IPS DF 4.7 (cell line): ENCODE results near the gene POU6F2.
"Not testable (repeated sequence)": the region's sequence is repeated elsewhere in the genome, so short reads cannot be mapped to it uniquely, and the experiment has no call there.

Experiments used
- DNase-seq: peaks from one replicate; pipeline ENCODE4 v3.0.0-alpha.2; 2013; ENCODE audit warnings: low spot score; ENCODE audit errors: extremely low read depth

Gene POU6F2

GRCh38 chr7:39001595-39001994 is 23.9 kb downstream of the POU6F2 start:
- no peak for DNase-seq

GRCh38 chr7:39002755-39003154 is 25.0 kb downstream of the POU6F2 start:
- no peak for DNase-seq

GRCh38 chr7:39005036-39005435 is 27.3 kb downstream of the POU6F2 start:
- no peak for DNase-seq

- DNase-seq: no peak
Measured at GRCh38 chr7:39005461-39005860, 27.8 kb downstream of the POU6F2 start.

GRCh38 chr7:39013049-39013939 is 35.6 kb downstream of the POU6F2 start:
- not testable (repeated sequence) for DNase-seq

- DNase-seq: no peak
Measured at GRCh38 chr7:39016609-39017008, 38.9 kb downstream of the POU6F2 start.

GRCh38 chr7:39017369-39017915 is 39.7 kb downstream of the POU6F2 start:
- no peak for DNase-seq

GRCh38 chr7:39022796-39023195 is 45.1 kb downstream of the POU6F2 start:
- DNase-seq: no peak

- DNase-seq: no peak
Measured at GRCh38 chr7:39027491-39027890, 49.8 kb downstream of the POU6F2 start.

GRCh38 chr7:39033885-39034624 is 56.3 kb downstream of the POU6F2 start:
- DNase-seq: no peak

- no peak for DNase-seq
Measured at GRCh38 chr7:39035156-39035555, 57.4 kb downstream of the POU6F2 start.

- no peak for DNase-seq
Measured at GRCh38 chr7:39035903-39036302, 58.2 kb downstream of the POU6F2 start.

- DNase-seq: no peak
Measured at GRCh38 chr7:39042670-39043069, 65.0 kb downstream of the POU6F2 start.

- no peak for DNase-seq
Measured at GRCh38 chr7:39043531-39043930, 65.8 kb downstream of the POU6F2 start.

GRCh38 chr7:39044489-39044888 is 66.8 kb downstream of the POU6F2 start:
- no peak for DNase-seq

- DNase-seq: no peak
Measured at GRCh38 chr7:39045231-39045630, 67.5 kb downstream of the POU6F2 start.

- no peak for DNase-seq
Measured at GRCh38 chr7:39051279-39051678, 73.6 kb downstream of the POU6F2 start.

GRCh38 chr7:39051707-39052106 is 74.0 kb downstream of the POU6F2 start:
- no peak for DNase-seq

GRCh38 chr7:39054731-39055130 is 77.0 kb downstream of the POU6F2 start:
- DNase-seq: no peak

GRCh38 chr7:39056153-39056552 is 78.4 kb downstream of the POU6F2 start:
- no peak for DNase-seq

GRCh38 chr7:39062811-39063210 is 85.1 kb downstream of the POU6F2 start:
- no peak for DNase-seq

- DNase-seq: no peak
Measured at GRCh38 chr7:39069031-39069430, 91.3 kb downstream of the POU6F2 start.
